Measurements from ENCODE around the gene FAM227A. TPM values are rescaled to one million over a fixed set of nuclear protein-coding genes. Genes with fewer than 3 reads are reported as not detected.
"Not testable (repeated sequence)": the region's sequence is repeated elsewhere in the genome, so short reads cannot be mapped to it uniquely, and the experiment has no call there.

The FAM227A gene
- total and polyA plus RNA-seq, 12 donors = 0.43 to 7.3 (median 0.90) TPM

DNA sequence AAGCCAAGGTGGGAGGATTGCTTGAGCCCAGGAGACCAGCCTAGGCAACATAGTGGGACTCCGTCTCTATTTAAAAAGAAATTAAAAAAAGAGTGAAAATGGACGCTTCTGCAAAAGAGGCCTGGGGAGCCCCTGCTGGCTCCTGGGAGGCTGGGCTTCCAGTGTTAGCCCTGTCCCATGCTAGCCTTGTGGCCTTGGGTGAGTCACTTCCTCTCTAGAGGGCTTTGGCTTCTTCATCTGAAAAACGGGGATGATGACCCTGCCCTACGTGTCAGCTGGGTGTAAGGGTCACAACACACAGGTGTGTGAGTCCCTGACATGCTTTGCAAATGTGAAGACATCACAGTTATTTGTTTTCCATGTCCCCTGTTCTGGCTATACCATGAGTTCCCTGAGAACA lies 32.8 kb downstream of the FAM227A start:
- H3K36me3 ChIP-seq (replicated peaks in 1 of 2) = no peaks in the 10 kb centered on the region
- intact Hi-C loops (cut with DNase I) = no loop called here
- peak in 2 of 7 donors; percentile 10 to 26 for DNase-seq
- H3K27me3 ChIP-seq = no peaks in the 10 kb centered on the region
- no peak overlapping the region for H3K4me3 ChIP-seq
- 50 to 55% (median 53%) methylated on average over 3 to 4 of the region's 4 CpGs for WGBS, 4 donors
- no peaks in the 10 kb centered on the region for H3K4me1 ChIP-seq (replicated peaks in 1 of 2)
- no peak overlapping the region for H3K27ac ChIP-seq
- no peaks in the 10 kb centered on the region for H3K9me3 ChIP-seq (replicated peaks in 1 of 3)
- TF ChIP-seq, protein P1, sequence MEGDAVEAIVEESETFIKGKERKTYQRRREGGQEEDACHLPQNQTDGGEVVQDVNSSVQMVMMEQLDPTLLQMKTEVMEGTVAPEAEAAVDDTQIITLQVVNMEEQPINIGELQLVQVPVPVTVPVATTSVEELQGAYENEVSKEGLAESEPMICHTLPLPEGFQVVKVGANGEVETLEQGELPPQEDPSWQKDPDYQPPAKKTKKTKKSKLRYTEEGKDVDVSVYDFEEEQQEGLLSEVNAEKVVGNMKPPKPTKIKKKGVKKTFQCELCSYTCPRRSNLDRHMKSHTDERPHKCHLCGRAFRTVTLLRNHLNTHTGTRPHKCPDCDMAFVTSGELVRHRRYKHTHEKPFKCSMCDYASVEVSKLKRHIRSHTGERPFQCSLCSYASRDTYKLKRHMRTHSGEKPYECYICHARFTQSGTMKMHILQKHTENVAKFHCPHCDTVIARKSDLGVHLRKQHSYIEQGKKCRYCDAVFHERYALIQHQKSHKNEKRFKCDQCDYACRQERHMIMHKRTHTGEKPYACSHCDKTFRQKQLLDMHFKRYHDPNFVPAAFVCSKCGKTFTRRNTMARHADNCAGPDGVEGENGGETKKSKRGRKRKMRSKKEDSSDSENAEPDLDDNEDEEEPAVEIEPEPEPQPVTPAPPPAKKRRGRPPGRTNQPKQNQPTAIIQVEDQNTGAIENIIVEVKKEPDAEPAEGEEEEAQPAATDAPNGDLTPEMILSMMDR (IDR thresholded peaks at IDR 0.05) = no peak
- no peak for TF ChIP-seq POLR2A (IDR thresholded peaks at IDR 0.05)

DNA sequence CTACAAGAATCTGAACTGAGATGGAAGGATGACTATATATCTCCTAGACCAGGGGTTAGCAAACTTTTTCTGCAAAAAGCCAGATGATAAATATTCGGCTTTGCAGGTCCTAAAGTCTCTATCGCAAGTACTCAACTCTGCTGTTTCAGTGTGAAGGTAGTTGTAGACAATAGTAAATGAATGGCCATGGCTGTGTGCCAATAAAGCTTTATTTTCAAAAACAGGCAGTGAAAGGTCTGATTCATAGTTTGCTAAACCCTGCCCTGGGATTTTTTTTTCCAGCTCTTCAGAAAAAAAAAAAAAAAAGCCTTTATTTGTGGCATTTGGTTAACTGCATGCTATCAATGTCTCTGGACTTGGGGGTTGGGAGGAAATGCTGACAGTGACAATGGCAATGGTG lies 37.5 kb downstream of the FAM227A start:
- intact Hi-C loops (cut with DNase I) = no loop called here
- DNase-seq = no peak
- TF ChIP-seq, protein P1 (IDR thresholded peaks at IDR 0.05) = no peak
- no peak for TF ChIP-seq POLR2A (IDR thresholded peaks at IDR 0.05)
- WGBS, 4 donors = 90 to 98% (median 93%) methylated on average over 2 of the region's 2 CpGs
- H3K36me3 ChIP-seq (replicated peaks in 1 of 2) = no peaks in the 10 kb centered on the region
- no peaks in the 10 kb centered on the region for H3K4me1 ChIP-seq (replicated peaks in 1 of 2)
- no peaks in the 10 kb centered on the region for H3K27me3 ChIP-seq
- no peaks in the 10 kb centered on the region for H3K9me3 ChIP-seq (replicated peaks in 1 of 3)
- no peak overlapping the region for H3K4me3 ChIP-seq
- H3K27ac ChIP-seq = no peak overlapping the region

DNA sequence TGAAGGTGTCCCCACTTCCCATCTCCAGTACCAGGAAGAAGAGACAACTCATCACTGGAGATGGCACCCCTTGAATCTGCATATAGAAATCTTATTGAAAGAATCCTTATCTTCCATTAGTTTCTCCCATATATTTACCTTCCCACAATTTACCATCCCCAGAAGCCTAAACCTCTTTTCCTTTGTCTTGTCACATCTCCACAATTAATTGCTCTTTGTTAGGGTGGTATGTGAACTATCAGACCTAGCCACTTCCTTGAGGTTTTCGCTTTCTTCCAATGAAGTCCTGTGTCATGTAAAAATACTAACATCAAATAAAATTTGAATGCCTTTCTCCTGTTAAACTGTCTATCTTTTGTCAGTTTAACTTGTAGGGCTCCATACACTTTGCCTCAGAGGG lies 37.9 kb downstream of the FAM227A start:
- Histone ChIP-seq H3K4me1 (replicated peaks in 1 of 2) (no peaks in the 10 kb centered on the region), H3K36me3 (replicated peaks in 1 of 2) (no peaks in the 10 kb centered on the region), H3K27ac (no peak overlapping the region), H3K4me3 (no peak overlapping the region), H3K9me3 (replicated peaks in 1 of 3) (no peaks in the 10 kb centered on the region), H3K27me3 (no peaks in the 10 kb centered on the region)
- no peak for TF ChIP-seq POLR2A (IDR thresholded peaks at IDR 0.05)
- TF ChIP-seq, protein P1 (IDR thresholded peaks at IDR 0.05) = no peak
- intact Hi-C loops (cut with DNase I) = no loop called here
- DNase-seq = no peak
- 92 to 94% (median 93%) methylated on average over 1 of the region's 1 CpG for WGBS, 4 donors

DNA sequence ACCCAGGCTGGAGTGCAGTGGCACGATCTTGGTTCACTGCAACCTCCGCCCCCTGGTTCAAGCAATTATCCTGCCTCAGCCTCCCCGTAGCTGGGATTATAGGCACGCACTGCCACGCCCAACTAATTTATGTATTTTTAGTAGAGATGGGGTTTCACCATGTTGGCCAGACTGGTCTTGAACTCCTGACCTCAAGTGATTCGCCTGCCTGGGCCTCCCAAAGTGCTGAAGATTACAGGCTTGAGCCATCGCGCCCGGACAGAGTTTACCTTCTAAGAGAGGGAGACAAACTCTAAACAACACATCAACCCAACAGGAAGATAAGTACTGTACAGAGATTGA lies 41.2 kb downstream of the FAM227A start:
- not testable (repeated sequence) for H3K27ac ChIP-seq

DNA sequence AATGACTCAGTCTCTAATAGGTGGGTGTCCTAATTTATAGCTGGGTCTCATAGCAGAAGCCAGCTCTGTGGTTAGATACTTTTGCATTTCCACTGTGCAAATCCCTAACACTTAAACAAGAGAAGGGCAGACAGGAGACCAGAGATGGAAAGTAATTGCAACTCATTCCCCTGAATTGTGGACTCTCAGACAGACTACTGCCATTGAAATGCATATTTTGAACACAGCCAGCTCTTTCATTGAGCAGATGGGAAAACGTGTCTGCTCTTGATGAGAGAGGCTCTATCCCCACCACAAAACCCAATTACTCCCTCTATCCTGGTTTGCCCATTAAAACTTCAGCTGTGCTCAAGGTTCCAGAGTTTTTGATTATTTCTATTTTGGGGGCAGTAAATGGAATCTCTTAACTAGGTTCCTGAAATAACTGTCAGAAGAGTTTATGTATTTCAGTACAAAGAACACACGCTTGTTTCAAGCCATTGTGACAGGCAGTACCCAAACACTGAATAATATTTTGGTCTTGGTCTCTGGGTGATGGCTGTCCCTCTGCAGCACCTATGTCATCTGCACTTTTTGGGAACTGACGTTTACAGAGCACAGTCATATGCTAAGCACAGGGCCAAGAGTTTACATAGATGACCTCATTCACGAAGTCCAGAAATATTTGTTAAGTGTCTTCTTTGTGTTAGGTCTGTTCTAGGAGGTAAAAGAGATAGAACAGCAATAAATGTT lies 41.7 kb downstream of the FAM227A start:
- no peaks in the 10 kb centered on the region for H3K4me1 ChIP-seq (replicated peaks in 1 of 2)
- intact Hi-C loops (cut with DNase I) = no loop called here
- TF ChIP-seq, protein P1 (IDR thresholded peaks at IDR 0.05) = no peak
- TF ChIP-seq POLR2A (IDR thresholded peaks at IDR 0.05) = no peak
- no peaks in the 10 kb centered on the region for H3K27me3 ChIP-seq
- 73 to 81% (median 75%) methylated on average over 4 of the region's 4 CpGs for WGBS, 4 donors
- no peaks in the 10 kb centered on the region for H3K36me3 ChIP-seq (replicated peaks in 1 of 2)
- no peaks in the 10 kb centered on the region for H3K9me3 ChIP-seq (replicated peaks in 1 of 3)
- no peak for DNase-seq
- H3K27ac ChIP-seq = no peak overlapping the region
- no peak overlapping the region for H3K4me3 ChIP-seq

More for the DNA sequence above, 41.2 kb downstream of the FAM227A start:
- H3K4me3 ChIP-seq; intact Hi-C loops (cut with DNase I); H3K4me1 ChIP-seq (replicated peaks in 1 of 2); H3K9me3 ChIP-seq (replicated peaks in 1 of 3); H3K27me3 ChIP-seq; DNase-seq; H3K36me3 ChIP-seq (replicated peaks in 1 of 2): not testable (repeated sequence)
- 87 to 94% (median 90%) methylated on average over 9 of the region's 9 CpGs for WGBS, 4 donors
